GM19025 (cell line): ENCODE results near the gene UNC93B1.

Experiments
- ATAC-seq: cut with Tn5 transposase; IDR thresholded peaks from one replicate; pipeline ENCODE4 v1.9.1; 2021; ENCODE audit warnings: mild to moderate bottlenecking, low read depth, moderate library complexity; ENCODE audit not compliant: unreplicated experiment

The UNC93B1 gene

GRCh38 chr11:68025047-68025446 lies 21.1 kb upstream of the UNC93B1 start:
- no peak for ATAC-seq

- ATAC-seq: no peak
Observed at GRCh38 chr11:68024508-68024907, 20.6 kb upstream of the UNC93B1 start.

- no peak for ATAC-seq
Observed at GRCh38 chr11:68022531-68022930, 18.6 kb upstream of the UNC93B1 start.

GRCh38 chr11:68021167-68021787 lies 17.4 kb upstream of the UNC93B1 start:
- no peak for ATAC-seq

GRCh38 chr11:68020575-68020974 lies 16.7 kb upstream of the UNC93B1 start:
- ATAC-seq: no peak

- ATAC-seq: no peak
Observed at GRCh38 chr11:68019486-68019885, 15.6 kb upstream of the UNC93B1 start.

- no peak for ATAC-seq
Observed at GRCh38 chr11:68018730-68019190, 14.9 kb upstream of the UNC93B1 start.

- ATAC-seq: no peak
Observed at GRCh38 chr11:68017980-68018729, 14.3 kb upstream of the UNC93B1 start.

- no peak for ATAC-seq
Observed at GRCh38 chr11:68016904-68017817, 13.3 kb upstream of the UNC93B1 start.

- no peak for ATAC-seq
Observed at GRCh38 chr11:68016161-68016903, 12.4 kb upstream of the UNC93B1 start.

GRCh38 chr11:68015467-68015866 lies 11.6 kb upstream of the UNC93B1 start:
- ATAC-seq: no peak

- no peak for ATAC-seq
Observed at GRCh38 chr11:68014947-68015447, 11.1 kb upstream of the UNC93B1 start.

GRCh38 chr11:68014157-68014946 lies 10.5 kb upstream of the UNC93B1 start:
- no peak for ATAC-seq

- ATAC-seq: no peak
Observed at GRCh38 chr11:68013611-68014156, 9.8 kb upstream of the UNC93B1 start.

GRCh38 chr11:68012843-68013610 lies 9.1 kb upstream of the UNC93B1 start:
- no peak for ATAC-seq

- no peak for ATAC-seq
Observed at GRCh38 chr11:68012044-68012842, 8.3 kb upstream of the UNC93B1 start.

GRCh38 chr11:68011051-68011943 lies 7.4 kb upstream of the UNC93B1 start:
- ATAC-seq: no peak
